Stimulated activated CD8-positive, alpha-beta memory T cell treated with anti-CD3 and anti-CD28 coated beads, Interleukin-4, amount 100 ng/mL, for 24 hours (primary cell): ENCODE measurements around the gene COX11.

ENCODE experiments used
- DNase-seq: peaks from one replicate; pipeline ENCODE4 v3.0.0-alpha.2; 2020; ENCODE audit warnings: low read depth

The COX11 gene

GRCh38 chr17:54967621-54968261, 713 bp downstream of the COX11 start:
- DNase-seq: no peak

- DNase-seq: no peak
Measured at GRCh38 chr17:54956791-54957190, 11.7 kb downstream of the COX11 start.

GRCh38 chr17:54951286-54951685, 17.2 kb downstream of the COX11 start:
- DNase-seq: no peak

- no peak for DNase-seq
Measured at GRCh38 chr17:54950116-54950515, 18.3 kb downstream of the COX11 start.

- no peak for DNase-seq
Measured at GRCh38 chr17:54948380-54948779, 20.1 kb downstream of the COX11 start.

GRCh38 chr17:54947396-54947795, 21.1 kb downstream of the COX11 start:
- DNase-seq: no peak

GRCh38 chr17:54945671-54946070, 22.8 kb downstream of the COX11 start:
- no peak for DNase-seq

GRCh38 chr17:54945231-54945630, 23.2 kb downstream of the COX11 start:
- no peak for DNase-seq

- no peak for DNase-seq
Measured at GRCh38 chr17:54944796-54945195, 23.7 kb downstream of the COX11 start.

- DNase-seq: no peak
Measured at GRCh38 chr17:54941285-54941684, 27.2 kb downstream of the COX11 start.

GRCh38 chr17:54937426-54937825, 31.0 kb downstream of the COX11 start:
- no peak for DNase-seq

- no peak for DNase-seq
Measured at GRCh38 chr17:54937018-54937417, 31.4 kb downstream of the COX11 start.

- no peak for DNase-seq
Measured at GRCh38 chr17:54935471-54935870, 33.0 kb downstream of the COX11 start.

- no peak for DNase-seq
Measured at GRCh38 chr17:54933921-54934320, 34.5 kb downstream of the COX11 start.

- no peak for DNase-seq
Measured at GRCh38 chr17:54932711-54933110, 35.7 kb downstream of the COX11 start.

- DNase-seq: no peak
Measured at GRCh38 chr17:54927525-54927924, 40.9 kb downstream of the COX11 start.

GRCh38 chr17:54924405-54924804, 44.0 kb downstream of the COX11 start:
- no peak for DNase-seq

- DNase-seq: no peak
Measured at GRCh38 chr17:54920819-54921218, 47.6 kb downstream of the COX11 start.

- DNase-seq: no peak
Measured at GRCh38 chr17:54919425-54919824, 49.0 kb downstream of the COX11 start.

GRCh38 chr17:54916721-54917120, 51.7 kb downstream of the COX11 start:
- DNase-seq: no peak
